Thyroid gland (tissue), 4 donors: ENCODE data around the gene NCOA5.

Experiments
- POLR2A ChIP-seq, 2 donors: fragments of 450-650 bp; IDR thresholded peaks; one replicate each; pipeline ENCODE4 v1.6.1; 2017; ENCODE audit warnings: antibody characterized with exemption in 2 of 2, mild to moderate bottlenecking in 2 of 2, moderate library complexity in 1 of 2
- TF ChIP-seq, protein P1 (sequence below), 6 experiments: fragments of 200-600 bp in 3 of 6; fragments of 450-650 bp in 3 of 6; sonication (generic) in 3 of 6; IDR thresholded peaks; one replicate each; pipeline ENCODE4 v1.5.1; 2016 to 2019; ENCODE audit warnings: antibody characterized with exemption in 6 of 6, mild to moderate bottlenecking in 2 of 6, inconsistent platforms in 1 of 6, moderate library complexity in 1 of 6

DNA sequence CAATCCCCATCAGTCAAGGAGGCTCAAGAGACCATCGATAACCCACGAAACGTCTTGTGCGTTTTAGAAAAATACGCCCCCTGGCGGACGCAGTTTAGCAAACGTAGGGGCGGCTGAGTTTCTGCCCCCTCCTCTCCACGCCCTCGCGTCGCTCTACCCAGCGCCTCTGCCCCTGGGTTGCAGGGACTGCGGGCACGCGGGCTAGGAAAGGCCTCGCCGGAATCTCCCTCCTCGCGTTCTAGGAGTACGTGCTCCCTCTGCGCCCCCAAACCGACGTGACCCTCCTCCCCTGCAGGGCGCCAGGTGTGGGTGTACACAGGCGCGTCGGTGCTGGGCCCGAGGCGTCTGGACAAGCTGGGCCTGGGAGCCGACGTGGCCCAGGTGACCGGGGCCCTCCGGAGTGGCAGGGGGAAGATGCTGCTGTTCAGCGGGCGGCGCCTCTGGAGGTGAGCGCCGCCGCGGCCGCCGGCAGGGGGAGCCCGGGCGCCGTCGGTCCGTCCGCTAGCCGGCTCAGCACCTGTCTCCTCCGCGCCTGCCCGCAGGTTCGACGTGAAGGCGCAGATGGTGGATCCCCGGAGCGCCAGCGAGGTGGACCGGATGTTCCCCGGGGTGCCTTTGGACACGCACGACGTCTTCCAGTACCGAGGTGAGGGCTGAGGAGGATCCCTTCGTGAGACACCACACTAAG lies 75.8 kb downstream of the NCOA5 start:
- TF ChIP-seq, protein P1, sequence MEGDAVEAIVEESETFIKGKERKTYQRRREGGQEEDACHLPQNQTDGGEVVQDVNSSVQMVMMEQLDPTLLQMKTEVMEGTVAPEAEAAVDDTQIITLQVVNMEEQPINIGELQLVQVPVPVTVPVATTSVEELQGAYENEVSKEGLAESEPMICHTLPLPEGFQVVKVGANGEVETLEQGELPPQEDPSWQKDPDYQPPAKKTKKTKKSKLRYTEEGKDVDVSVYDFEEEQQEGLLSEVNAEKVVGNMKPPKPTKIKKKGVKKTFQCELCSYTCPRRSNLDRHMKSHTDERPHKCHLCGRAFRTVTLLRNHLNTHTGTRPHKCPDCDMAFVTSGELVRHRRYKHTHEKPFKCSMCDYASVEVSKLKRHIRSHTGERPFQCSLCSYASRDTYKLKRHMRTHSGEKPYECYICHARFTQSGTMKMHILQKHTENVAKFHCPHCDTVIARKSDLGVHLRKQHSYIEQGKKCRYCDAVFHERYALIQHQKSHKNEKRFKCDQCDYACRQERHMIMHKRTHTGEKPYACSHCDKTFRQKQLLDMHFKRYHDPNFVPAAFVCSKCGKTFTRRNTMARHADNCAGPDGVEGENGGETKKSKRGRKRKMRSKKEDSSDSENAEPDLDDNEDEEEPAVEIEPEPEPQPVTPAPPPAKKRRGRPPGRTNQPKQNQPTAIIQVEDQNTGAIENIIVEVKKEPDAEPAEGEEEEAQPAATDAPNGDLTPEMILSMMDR (IDR thresholded peaks at IDR 0.05), result peak; percentile 19 to 83 (median 50)
- TF ChIP-seq POLR2A (IDR thresholded peaks at IDR 0.05), result no peak
